Subcutaneous adipose tissue (tissue), 4 donors: ENCODE results near the gene GGACT. TPM values are rescaled to one million over a fixed set of nuclear protein-coding genes. Genes with fewer than 3 reads are reported as not detected.

Experiments used
- total RNA-seq, 4 donors: library from RNA; depleted of rRNA; stranded (reverse); fragments of >200 nt; gene quantifications; one replicate each; pipeline ENCODE4 v1.1.0, GENCODE V29; 2016
- TF ChIP-seq, protein P1 (sequence below): fragments of 450-650 bp; IDR thresholded peaks from one replicate; pipeline ENCODE4 v1.5.1; 2016; ENCODE audit warnings: low read depth, mild to moderate bottlenecking, control low read depth, antibody characterized with exemption, moderate library complexity

Gene GGACT
- total RNA-seq, 4 donors from 2014 or later: 2.6 to 10.5 (median 4.2) TPM

DNA sequence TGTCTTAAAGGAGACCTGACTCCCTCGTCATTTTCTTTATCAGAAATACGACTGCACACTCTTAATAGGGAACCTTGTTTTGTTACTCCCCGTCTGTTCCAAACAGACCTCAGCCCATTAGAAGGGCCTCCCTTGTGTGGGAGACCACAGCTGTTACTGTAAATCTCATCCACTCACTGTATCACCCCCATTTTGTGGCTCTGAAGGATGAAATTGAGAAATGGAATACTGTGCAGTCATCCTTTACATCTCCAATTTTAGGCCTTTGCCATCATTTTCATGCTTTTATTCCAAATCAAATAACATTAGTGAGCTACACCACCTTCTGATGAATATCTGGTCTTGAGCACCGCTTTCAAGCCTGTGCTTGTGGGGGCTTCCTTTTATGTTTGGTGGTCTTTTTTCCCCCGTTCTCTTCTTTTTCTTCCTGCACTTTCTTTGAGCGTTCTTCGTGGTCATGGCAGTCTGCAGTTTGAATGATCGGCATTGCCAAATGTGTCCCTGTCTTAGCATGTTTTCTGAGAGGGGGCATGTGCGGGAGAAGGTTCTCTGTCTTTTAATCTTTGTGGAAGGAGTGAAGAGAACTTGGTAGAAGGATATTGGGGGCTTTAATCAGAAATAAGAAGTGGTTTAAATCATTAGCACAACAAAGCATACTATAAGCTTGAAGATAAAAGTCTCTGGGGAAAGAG, 65.8 kb downstream of the GGACT start:
- TF ChIP-seq, protein P1, sequence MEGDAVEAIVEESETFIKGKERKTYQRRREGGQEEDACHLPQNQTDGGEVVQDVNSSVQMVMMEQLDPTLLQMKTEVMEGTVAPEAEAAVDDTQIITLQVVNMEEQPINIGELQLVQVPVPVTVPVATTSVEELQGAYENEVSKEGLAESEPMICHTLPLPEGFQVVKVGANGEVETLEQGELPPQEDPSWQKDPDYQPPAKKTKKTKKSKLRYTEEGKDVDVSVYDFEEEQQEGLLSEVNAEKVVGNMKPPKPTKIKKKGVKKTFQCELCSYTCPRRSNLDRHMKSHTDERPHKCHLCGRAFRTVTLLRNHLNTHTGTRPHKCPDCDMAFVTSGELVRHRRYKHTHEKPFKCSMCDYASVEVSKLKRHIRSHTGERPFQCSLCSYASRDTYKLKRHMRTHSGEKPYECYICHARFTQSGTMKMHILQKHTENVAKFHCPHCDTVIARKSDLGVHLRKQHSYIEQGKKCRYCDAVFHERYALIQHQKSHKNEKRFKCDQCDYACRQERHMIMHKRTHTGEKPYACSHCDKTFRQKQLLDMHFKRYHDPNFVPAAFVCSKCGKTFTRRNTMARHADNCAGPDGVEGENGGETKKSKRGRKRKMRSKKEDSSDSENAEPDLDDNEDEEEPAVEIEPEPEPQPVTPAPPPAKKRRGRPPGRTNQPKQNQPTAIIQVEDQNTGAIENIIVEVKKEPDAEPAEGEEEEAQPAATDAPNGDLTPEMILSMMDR: no peak

DNA sequence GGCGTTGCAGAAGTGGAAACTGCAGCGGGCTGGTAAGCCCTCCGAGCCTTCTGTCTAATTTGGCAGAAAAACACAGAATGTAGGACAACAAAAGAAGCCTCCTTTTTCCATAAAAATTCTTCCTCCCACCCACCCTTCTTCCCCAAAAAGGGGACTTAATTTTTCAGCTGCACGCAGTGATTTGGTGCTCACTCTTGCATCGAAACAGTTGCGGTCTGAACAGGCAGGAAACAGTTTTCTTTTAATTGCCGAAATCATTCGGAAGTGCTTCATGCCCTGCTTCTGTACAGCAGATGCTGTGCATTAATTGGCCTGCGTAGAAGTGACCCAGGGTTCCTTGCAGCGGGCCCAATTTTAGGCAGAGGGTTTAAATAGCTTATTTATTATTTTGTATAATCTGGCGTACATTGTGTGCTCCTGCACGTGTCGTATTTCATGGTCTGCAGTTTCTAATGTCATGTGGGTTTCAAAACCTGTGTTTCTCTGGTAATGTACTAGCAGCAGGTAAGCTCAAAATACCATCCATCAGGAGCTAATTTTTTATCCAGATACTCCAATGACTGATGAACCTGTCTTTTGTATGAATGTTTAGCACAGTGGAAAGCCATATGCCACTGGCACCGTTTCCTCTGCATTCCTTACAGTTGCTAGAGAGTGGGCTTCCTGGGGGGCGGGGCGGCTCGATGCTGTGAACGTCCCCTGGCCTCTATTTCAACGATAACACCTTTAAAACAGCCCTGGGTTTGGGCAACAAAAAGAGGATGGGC, 66.6 kb downstream of the GGACT start:
- TF ChIP-seq, protein P1: no peak

DNA sequence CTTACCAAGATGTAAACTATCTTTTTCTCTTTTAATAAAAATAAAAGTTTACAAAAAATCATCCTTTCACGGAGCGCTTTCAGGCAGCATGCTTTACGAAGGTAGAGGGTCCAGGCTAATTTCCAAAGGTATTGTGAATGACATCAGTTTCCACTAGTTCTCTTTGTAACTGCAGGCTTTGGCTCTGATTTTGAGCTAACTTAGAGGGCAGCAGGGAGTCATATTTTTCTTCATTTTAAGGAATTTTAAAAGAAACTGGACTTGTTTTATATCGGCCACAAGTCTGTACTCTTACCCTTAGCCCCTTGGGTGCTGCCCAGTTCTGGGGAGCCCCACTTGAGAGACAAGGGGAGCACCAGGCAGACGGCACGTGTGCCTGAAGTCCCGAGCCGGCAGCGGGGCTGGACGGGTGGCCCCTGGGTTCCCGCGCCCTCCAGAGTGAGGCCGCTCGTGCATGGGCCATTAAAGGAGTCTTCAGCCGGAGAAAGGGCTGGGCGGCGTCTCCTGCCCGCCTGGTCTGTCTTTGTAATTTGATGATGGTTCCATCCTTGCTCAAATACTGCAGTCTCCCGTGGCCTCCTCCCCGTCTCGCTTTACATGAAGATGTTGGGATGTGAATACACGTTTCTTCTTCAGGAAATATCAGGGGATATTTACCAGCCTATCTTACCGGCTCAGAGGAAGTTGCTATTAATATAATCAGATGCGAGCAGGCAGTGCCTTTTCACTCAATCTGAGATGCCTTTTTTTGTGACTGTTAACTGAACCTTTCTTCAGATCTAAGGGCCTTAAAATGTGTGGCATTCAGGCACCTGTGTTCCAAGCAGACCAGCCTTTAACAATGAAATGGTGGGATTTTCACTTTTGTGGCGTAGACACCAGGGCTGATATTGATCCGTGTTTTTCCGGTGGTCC, 67.4 kb downstream of the GGACT start:
- TF ChIP-seq, protein P1: no peak

DNA sequence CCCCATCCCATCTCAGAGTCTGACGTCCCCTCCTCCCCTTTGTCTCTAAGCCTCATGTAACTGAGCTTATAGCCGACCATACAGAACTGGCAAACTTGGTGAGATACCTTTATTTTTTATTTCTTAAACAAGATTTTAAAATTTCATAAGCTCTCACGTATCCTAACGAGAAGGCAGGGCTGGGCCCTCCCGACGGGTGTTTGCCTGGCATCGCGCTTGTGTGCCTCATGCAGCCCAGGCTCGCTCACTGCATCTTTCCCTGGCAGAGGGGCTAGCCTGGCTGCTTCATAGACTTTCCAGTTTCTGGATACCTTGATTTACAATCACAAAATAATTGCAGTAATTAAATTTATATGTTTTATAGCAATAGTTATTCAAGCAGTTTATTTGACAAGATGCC, 69.0 kb downstream of the GGACT start:
- TF ChIP-seq, protein P1: no peak

DNA sequence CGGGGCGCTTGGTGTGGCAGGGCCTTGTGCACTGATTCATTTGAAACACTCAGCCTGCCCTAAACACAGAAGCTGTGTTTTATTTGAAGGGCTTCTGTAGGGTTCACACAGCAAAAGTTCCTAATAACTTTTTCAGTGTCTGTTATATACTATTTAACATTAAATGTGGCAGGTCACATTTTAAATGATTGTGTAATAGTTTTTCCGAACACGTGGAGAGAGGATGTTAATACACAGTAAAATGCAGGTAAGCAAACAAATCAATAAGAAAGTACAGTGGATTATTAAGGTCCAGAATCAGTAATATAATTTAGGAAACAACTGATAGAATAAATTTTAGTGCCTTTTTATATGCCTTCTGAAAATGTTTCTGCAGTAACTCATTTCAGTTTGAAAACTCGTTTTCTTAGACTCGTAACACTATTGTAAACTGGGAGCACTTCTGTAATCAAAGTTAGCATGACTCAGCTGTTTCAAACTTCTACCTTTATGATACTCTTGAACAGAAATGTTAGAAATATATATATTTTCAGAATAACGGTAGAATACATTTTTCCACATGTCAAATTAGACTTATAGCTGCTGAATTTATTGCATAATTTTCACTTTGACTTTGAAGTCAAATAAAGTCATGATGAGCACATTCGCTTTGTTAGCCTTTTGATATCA, 70.1 kb downstream of the GGACT start:
- TF ChIP-seq, protein P1: no peak

DNA sequence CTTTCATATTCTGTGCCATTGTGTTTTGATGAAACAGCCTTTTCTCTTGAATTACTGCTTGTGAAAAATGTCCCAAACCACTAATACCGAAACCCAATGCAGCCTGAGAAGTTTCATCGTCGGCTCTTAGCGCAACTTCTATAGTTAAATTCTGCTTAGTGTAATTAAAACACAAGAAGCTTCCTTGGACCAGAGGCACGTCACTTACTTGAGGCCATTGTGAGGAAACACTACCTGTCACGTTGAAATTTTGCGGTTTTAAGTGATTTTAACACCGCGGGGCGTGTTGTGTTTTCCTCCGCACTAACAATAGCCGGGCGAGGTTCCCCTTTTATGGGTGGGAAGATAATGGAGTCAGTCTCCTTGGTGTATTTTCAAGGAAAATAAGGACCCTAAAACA, 70.9 kb downstream of the GGACT start:
- TF ChIP-seq, protein P1: no peak
